ENCODE results near the gene USF1. TPM values are rescaled to one million over a fixed set of nuclear protein-coding genes. Genes with fewer than 3 reads are reported as not detected.
A peak's percentile ranks its signal among the peaks of the same experiment; 100 is the strongest.

The USF1 gene
- total RNA-seq, 1 experiment from 2014 or later: 75.4 TPM

GRCh38 chr1:161089251-161089924, 43.6 kb upstream of the USF1 start, which contains the start of gene NECTIN4:
Gene NECTIN4, minus strand, starts transcription at chr1:161089558. Its CDS starts 262 bp downstream, at chr1:161089296.
- no peaks in the 10 kb centered on the region for H3K27me3 Mint-ChIP-seq (ENCODE audit: unreplicated experiment)
- H3K4me3 Mint-ChIP-seq (ENCODE audit: low read depth, unreplicated experiment): peak within 1 kb of the TSS; percentile 77
- peaks cover 50% of the 10 kb centered on the region for H3K36me3 Mint-ChIP-seq (ENCODE audit: insufficient read depth, unreplicated experiment)
- no peaks in the 10 kb centered on the region for H3K9me3 Mint-ChIP-seq (ENCODE audit: low read depth, unreplicated experiment)
- H3K4me1 Mint-ChIP-seq (ENCODE audit: low read depth, unreplicated experiment): peaks cover 88% of the 10 kb centered on the region
- CTCF ChIA-PET: interaction anchor here (0.9 to 2.1 kb wide), 6 partner anchors 8 to 69 kb away, joined by 3 to 17 read pairs (median 5); partner anchors contain the start of genes F11R, KLHDC9, NIT1 and PFDN2
- intact Hi-C loops (cut with micrococcal nuclease; ENCODE audit: unreplicated experiment): no loop called here
- DNase-seq: peak; percentile 88
- TF ChIP-seq CTCF (IDR thresholded peaks at IDR 0.05; ENCODE audit: unreplicated experiment): no peak
- H3K27ac Mint-ChIP-seq (ENCODE audit: unreplicated experiment): peak within 1 kb of the TSS; percentile 71
- no TSS peak for BruUV-seq (replicated peaks)

GRCh38 chr1:161088587-161089110, 42.9 kb upstream of the USF1 start:
- no peak for TF ChIP-seq CTCF (IDR thresholded peaks at IDR 0.05; ENCODE audit: unreplicated experiment)
- Mint-ChIP-seq H3K27ac (ENCODE audit: unreplicated experiment) (peak overlapping the region; percentile 71), H3K4me1 (ENCODE audit: low read depth, unreplicated experiment) (peaks cover 95% of the 10 kb centered on the region), H3K4me3 (ENCODE audit: low read depth, unreplicated experiment) (peak overlapping the region; percentile 77), H3K9me3 (ENCODE audit: low read depth, unreplicated experiment) (no peaks in the 10 kb centered on the region), H3K36me3 (ENCODE audit: insufficient read depth, unreplicated experiment) (peaks cover 57% of the 10 kb centered on the region), H3K27me3 (ENCODE audit: unreplicated experiment) (no peaks in the 10 kb centered on the region)
- CTCF ChIA-PET: interaction anchor here (0.6 to 2.1 kb wide), 9 partner anchors 8 to 137 kb away, joined by 3 to 17 read pairs (median 4); partner anchors contain the start of genes F11R, KLHDC9, NIT1 and PFDN2
- intact Hi-C loops (cut with micrococcal nuclease; ENCODE audit: unreplicated experiment): no loop called here
- peak; percentile 62 for DNase-seq
- BruUV-seq (replicated peaks): no TSS peak

GRCh38 chr1:161086457-161086856, 40.7 kb upstream of the USF1 start:
- Mint-ChIP-seq H3K36me3 (ENCODE audit: insufficient read depth, unreplicated experiment) (peaks cover 75% of the 10 kb centered on the region), H3K27ac (ENCODE audit: unreplicated experiment) (peak overlapping the region; percentile 25), H3K9me3 (ENCODE audit: low read depth, unreplicated experiment) (no peaks in the 10 kb centered on the region), H3K27me3 (ENCODE audit: unreplicated experiment) (no peaks in the 10 kb centered on the region), H3K4me1 (ENCODE audit: low read depth, unreplicated experiment) (peaks cover 97% of the 10 kb centered on the region), H3K4me3 (ENCODE audit: low read depth, unreplicated experiment) (peak overlapping the region; percentile 77)
- no peak for TF ChIP-seq CTCF (IDR thresholded peaks at IDR 0.05; ENCODE audit: unreplicated experiment)
- CTCF ChIA-PET: interaction anchor here (2.2 kb wide), 1 partner anchor 11 kb away, joined by 10 read pairs; no protein-coding TSS in a partner anchor
- intact Hi-C loops (cut with micrococcal nuclease; ENCODE audit: unreplicated experiment): no loop called here
- no TSS peak for BruUV-seq (replicated peaks)
- peak; percentile 21 for DNase-seq

GRCh38 chr1:161085165-161085564, 39.4 kb upstream of the USF1 start:
- Mint-ChIP-seq H3K27ac (ENCODE audit: unreplicated experiment) (peak overlapping the region; percentile 25), H3K27me3 (ENCODE audit: unreplicated experiment) (no peaks in the 10 kb centered on the region), H3K9me3 (ENCODE audit: low read depth, unreplicated experiment) (no peaks in the 10 kb centered on the region), H3K4me1 (ENCODE audit: low read depth, unreplicated experiment) (peaks cover 100% of the 10 kb centered on the region), H3K36me3 (ENCODE audit: insufficient read depth, unreplicated experiment) (peaks cover 80% of the 10 kb centered on the region), H3K4me3 (ENCODE audit: low read depth, unreplicated experiment) (peak overlapping the region; percentile 77)
- BruUV-seq (replicated peaks): no TSS peak
- CTCF ChIA-PET: interaction anchor here (1.0 to 2.2 kb wide), 2 partner anchors 12 to 32 kb away, joined by 8 to 10 read pairs; partner anchors contain the start of genes NIT1 and PFDN2
- no peak for DNase-seq
- TF ChIP-seq CTCF (IDR thresholded peaks at IDR 0.05; ENCODE audit: unreplicated experiment): no peak
- intact Hi-C loops (cut with micrococcal nuclease; ENCODE audit: unreplicated experiment): no loop called here
